NT2/D1 (cell line): ENCODE results near the gene ANKRD16.

Experiments used
- DNase-seq: peaks from one replicate; pipeline ENCODE4 v3.0.0-alpha.2; 2011; ENCODE audit warnings: low read depth, low spot score
- H3K27me3 ChIP-seq: 2 replicates; pipeline ENCODE4 v1.6.0; 2011; ENCODE audit warnings: mild to moderate bottlenecking; ENCODE audit not compliant: insufficient read length, insufficient read depth
- H3K36me3 ChIP-seq: 2 replicates; pipeline ENCODE4 v1.6.1; 2011; ENCODE audit warnings: mild to moderate bottlenecking, low read length, mixed read lengths; ENCODE audit not compliant: insufficient read depth, insufficient read length
- H3K4me1 ChIP-seq: 2 replicates; pipeline ENCODE4 v1.5.1; 2011; ENCODE audit not compliant: insufficient read depth, insufficient read length
- H3K4me3 ChIP-seq: 2 replicates; pipeline ENCODE4 v1.5.1; 2011; ENCODE audit warnings: low read depth; ENCODE audit not compliant: insufficient read length
- H3K9ac ChIP-seq: 2 replicates; pipeline ENCODE4 v1.6.0; 2011; ENCODE audit warnings: low read depth; ENCODE audit not compliant: insufficient read length
- H3K9me3 ChIP-seq: 2 replicates; pipeline ENCODE4 v1.5.1; 2011; ENCODE audit warnings: mild to moderate bottlenecking, low read length; ENCODE audit not compliant: insufficient read depth
- SUZ12 ChIP-seq: IDR thresholded peaks from 2 replicates; pipeline ENCODE4 v1.6.1; 2011; ENCODE audit not compliant: insufficient read length, insufficient read depth; ENCODE audit errors: extremely low read depth
- YY1 ChIP-seq: IDR thresholded peaks from 2 replicates; pipeline ENCODE4 v1.6.1; 2011; ENCODE audit not compliant: insufficient read length, insufficient read depth
- ZNF274 ChIP-seq: IDR thresholded peaks from 2 replicates; pipeline ENCODE4 v1.6.1; 2011; ENCODE audit warnings: mild to moderate bottlenecking, low read depth, low read length

The ANKRD16 gene

GRCh38 chr10:5903563-5903962 is 13.9 kb upstream of the ANKRD16 start:
- no peaks in the 10 kb centered on the region for H3K4me1 ChIP-seq
- no peak for TF ChIP-seq SUZ12
- no peak for TF ChIP-seq ZNF274
- H3K36me3 ChIP-seq, result peaks cover 33% of the 10 kb centered on the region
- no peaks in the 10 kb centered on the region for H3K9me3 ChIP-seq
- H3K27me3 ChIP-seq, result no peaks in the 10 kb centered on the region
- no peak overlapping the region for H3K4me3 ChIP-seq
- DNase-seq, result no peak
- H3K9ac ChIP-seq, result no peak overlapping the region

GRCh38 chr10:5902511-5903274 is 13.0 kb upstream of the ANKRD16 start:
- H3K9me3 ChIP-seq, result no peaks in the 10 kb centered on the region
- TF ChIP-seq SUZ12 (no peak), YY1 (no peak), ZNF274 (no peak)
- no peaks in the 10 kb centered on the region for H3K27me3 ChIP-seq
- no peak overlapping the region for H3K9ac ChIP-seq
- peaks cover 37% of the 10 kb centered on the region for H3K36me3 ChIP-seq
- no peak for DNase-seq
- no peaks in the 10 kb centered on the region for H3K4me1 ChIP-seq
- no peak overlapping the region for H3K4me3 ChIP-seq

DNA sequence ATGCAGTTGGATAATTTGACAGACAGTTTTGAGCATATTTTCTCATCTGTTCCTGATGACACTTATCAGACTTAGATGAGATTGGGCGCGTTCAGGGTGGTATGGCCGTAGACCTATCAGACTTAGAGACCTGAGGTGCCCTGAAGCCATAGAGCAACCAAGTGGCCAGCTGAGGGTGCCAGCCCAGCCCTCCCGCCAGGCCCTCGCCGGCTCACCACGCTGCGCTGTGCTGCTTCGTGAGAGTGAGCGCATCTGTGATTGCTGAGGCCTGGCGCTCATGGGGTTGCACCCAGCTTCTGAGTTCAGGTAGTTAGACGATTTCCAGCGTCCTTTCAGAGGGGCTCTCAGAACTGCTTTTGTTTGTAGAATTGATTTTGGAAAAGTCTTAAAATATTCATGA is 10.6 kb upstream of the ANKRD16 start:
- H3K9me3 ChIP-seq, result no peaks in the 10 kb centered on the region
- H3K4me3 ChIP-seq, result no peak overlapping the region
- TF ChIP-seq ZNF274 (no peak), SUZ12 (no peak), YY1 (no peak)
- no peaks in the 10 kb centered on the region for H3K27me3 ChIP-seq
- H3K9ac ChIP-seq, result no peak overlapping the region
- DNase-seq, result no peak
- H3K4me1 ChIP-seq, result no peaks in the 10 kb centered on the region
- H3K36me3 ChIP-seq, result peaks cover 39% of the 10 kb centered on the region

DNA sequence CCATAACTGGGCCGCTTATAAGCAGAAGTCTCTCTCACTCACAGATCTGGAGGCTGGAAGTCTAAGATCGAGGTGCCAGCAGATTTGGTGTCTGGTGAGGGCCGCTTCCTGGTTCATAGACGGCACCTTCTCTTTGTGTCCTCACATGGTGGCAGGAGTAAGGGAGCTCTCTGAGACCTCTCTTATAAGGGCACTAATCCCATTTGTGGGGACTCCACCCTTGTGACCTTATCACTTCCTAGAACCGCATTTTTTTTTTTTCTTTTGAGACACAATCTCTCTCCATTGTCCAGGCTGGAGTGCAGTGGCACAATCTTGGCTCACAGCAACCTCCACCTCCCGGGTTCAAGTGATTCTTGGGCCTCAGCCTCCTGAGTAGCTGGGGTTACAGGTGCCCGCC is 8.5 kb upstream of the ANKRD16 start:
- no peaks in the 10 kb centered on the region for H3K4me1 ChIP-seq
- peaks cover 53% of the 10 kb centered on the region for H3K36me3 ChIP-seq
- H3K9me3 ChIP-seq, result no peaks in the 10 kb centered on the region

GRCh38 chr10:5897504-5897903 is 7.8 kb upstream of the ANKRD16 start:
- Histone ChIP-seq H3K36me3 (peaks cover 58% of the 10 kb centered on the region), H3K4me1 (no peaks in the 10 kb centered on the region), H3K9ac (no peak overlapping the region), H3K9me3 (no peaks in the 10 kb centered on the region), H3K27me3 (no peaks in the 10 kb centered on the region), H3K4me3 (no peak overlapping the region)
- no peak for DNase-seq
- TF ChIP-seq YY1, result no peak
- no peak for TF ChIP-seq SUZ12
- TF ChIP-seq ZNF274, result no peak

More for the DNA sequence above, 8.5 kb upstream of the ANKRD16 start:
- no peak for DNase-seq
- TF ChIP-seq YY1, result no peak
- TF ChIP-seq SUZ12, result no peak
- TF ChIP-seq ZNF274, result no peak
- no peak overlapping the region for H3K9ac ChIP-seq
- no peaks in the 10 kb centered on the region for H3K27me3 ChIP-seq
- H3K4me3 ChIP-seq, result no peak overlapping the region

DNA sequence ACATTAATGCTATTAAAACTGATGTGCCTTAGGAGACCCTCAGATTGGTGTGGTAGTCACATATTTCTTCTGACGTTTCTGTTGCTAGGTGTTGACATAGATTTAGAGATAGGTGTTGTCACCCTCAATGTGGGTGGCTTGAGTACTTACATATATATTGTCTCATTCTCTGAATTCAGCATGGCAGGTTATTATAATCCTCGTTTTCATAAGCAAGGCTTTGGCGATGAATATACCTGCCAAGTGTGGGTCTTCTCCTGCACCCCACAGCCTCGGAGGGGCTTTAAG is 7.3 kb upstream of the ANKRD16 start:
- Histone ChIP-seq H3K36me3 (peaks cover 60% of the 10 kb centered on the region), H3K9ac (no peak overlapping the region), H3K4me3 (no peak overlapping the region), H3K4me1 (no peaks in the 10 kb centered on the region), H3K9me3 (no peaks in the 10 kb centered on the region), H3K27me3 (no peaks in the 10 kb centered on the region)
- no peak for DNase-seq
- TF ChIP-seq ZNF274 (no peak), SUZ12 (no peak), YY1 (no peak)

- H3K27me3 ChIP-seq, result no peaks in the 10 kb centered on the region
- no peak overlapping the region for H3K4me3 ChIP-seq
- TF ChIP-seq SUZ12, result no peak
- TF ChIP-seq YY1, result no peak
- no peak for TF ChIP-seq ZNF274
- peaks cover 63% of the 10 kb centered on the region for H3K36me3 ChIP-seq
- no peak for DNase-seq
- H3K9me3 ChIP-seq, result no peaks in the 10 kb centered on the region
- no peak overlapping the region for H3K9ac ChIP-seq
- H3K4me1 ChIP-seq, result no peaks in the 10 kb centered on the region
Observed at GRCh38 chr10:5896208-5897052, 6.7 kb upstream of the ANKRD16 start.
